HL-60 (cell line): ENCODE measurements around the gene SLAIN1.

Experiments used
- GABPA ChIP-seq: IDR thresholded peaks from 2 replicates; pipeline ENCODE4 v1.6.1; 2012; ENCODE audit warnings: low read depth
- POLR2AphosphoS5 ChIP-seq: IDR thresholded peaks from 2 replicates; pipeline ENCODE4 v1.6.1; 2012; ENCODE audit warnings: low read depth
- TF ChIP-seq, protein P1 (sequence below): IDR thresholded peaks from one replicate; pipeline ENCODE4 v1.5.1; 2011; ENCODE audit warnings: low read length, control low read depth, inconsistent platforms; ENCODE audit not compliant: insufficient read depth

DNA sequence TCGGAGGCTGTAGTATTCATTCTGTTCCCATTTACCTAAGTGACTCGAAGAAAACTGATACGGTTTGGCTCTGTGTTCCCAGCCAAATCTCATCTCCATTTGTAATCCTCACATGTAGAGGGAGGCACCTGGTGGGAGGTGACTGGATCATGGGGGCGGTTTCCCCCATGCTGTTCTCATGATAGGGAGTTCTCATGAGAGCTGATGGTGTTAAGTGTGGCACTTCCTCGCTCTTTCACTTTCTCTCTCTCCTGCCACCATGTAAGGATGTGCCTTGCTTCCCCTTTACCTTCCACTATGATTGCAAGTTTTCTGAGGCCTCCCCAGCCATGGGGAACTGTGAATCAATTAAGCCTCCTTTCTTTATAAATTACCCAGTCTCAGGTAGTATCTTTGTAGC is 23.5 kb downstream of the SLAIN1 start:
- TF ChIP-seq, protein P1, sequence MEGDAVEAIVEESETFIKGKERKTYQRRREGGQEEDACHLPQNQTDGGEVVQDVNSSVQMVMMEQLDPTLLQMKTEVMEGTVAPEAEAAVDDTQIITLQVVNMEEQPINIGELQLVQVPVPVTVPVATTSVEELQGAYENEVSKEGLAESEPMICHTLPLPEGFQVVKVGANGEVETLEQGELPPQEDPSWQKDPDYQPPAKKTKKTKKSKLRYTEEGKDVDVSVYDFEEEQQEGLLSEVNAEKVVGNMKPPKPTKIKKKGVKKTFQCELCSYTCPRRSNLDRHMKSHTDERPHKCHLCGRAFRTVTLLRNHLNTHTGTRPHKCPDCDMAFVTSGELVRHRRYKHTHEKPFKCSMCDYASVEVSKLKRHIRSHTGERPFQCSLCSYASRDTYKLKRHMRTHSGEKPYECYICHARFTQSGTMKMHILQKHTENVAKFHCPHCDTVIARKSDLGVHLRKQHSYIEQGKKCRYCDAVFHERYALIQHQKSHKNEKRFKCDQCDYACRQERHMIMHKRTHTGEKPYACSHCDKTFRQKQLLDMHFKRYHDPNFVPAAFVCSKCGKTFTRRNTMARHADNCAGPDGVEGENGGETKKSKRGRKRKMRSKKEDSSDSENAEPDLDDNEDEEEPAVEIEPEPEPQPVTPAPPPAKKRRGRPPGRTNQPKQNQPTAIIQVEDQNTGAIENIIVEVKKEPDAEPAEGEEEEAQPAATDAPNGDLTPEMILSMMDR: no peak
- no peak for TF ChIP-seq POLR2AphosphoS5
- no peak for TF ChIP-seq GABPA
